GM21367 (cell line): Measurements from ENCODE around the gene CNGA4.
"Not testable (repeated sequence)": the region's sequence is repeated elsewhere in the genome, so short reads cannot be mapped to it uniquely, and the experiment has no call there.

Source experiments
- ATAC-seq: cut with Tn5 transposase; IDR thresholded peaks from one replicate; pipeline ENCODE4 v1.9.1; 2021; ENCODE audit not compliant: unreplicated experiment

Gene CNGA4

GRCh38 chr11:6260207-6260726 lies 21.4 kb downstream of the CNGA4 start:
- ATAC-seq, result no peak

GRCh38 chr11:6263662-6264061 lies 24.8 kb downstream of the CNGA4 start:
- no peak for ATAC-seq

GRCh38 chr11:6268820-6269219 lies 29.9 kb downstream of the CNGA4 start:
- ATAC-seq, result no peak

GRCh38 chr11:6269994-6270393 lies 31.1 kb downstream of the CNGA4 start:
- no peak for ATAC-seq

GRCh38 chr11:6270584-6271246 lies 31.8 kb downstream of the CNGA4 start:
- no peak for ATAC-seq

- no peak for ATAC-seq
Observed at GRCh38 chr11:6271598-6271997, 32.7 kb downstream of the CNGA4 start.

- no peak for ATAC-seq
Observed at GRCh38 chr11:6273188-6273587, 34.3 kb downstream of the CNGA4 start.

GRCh38 chr11:6280809-6281208 lies 41.9 kb downstream of the CNGA4 start:
- not testable (repeated sequence) for ATAC-seq

- no peak for ATAC-seq
Observed at GRCh38 chr11:6283453-6284023, 44.6 kb downstream of the CNGA4 start.

- ATAC-seq, result no peak
Observed at GRCh38 chr11:6284250-6284649, 45.4 kb downstream of the CNGA4 start.

- no peak for ATAC-seq
Observed at GRCh38 chr11:6285019-6285418, 46.1 kb downstream of the CNGA4 start.
